Measurements from ENCODE around the gene MAP3K5.
"Not testable (repeated sequence)": the region's sequence is repeated elsewhere in the genome, so short reads cannot be mapped to it uniquely, and the experiment has no call there.

MAP3K5 gene

GRCh38 chr6:136604928-136605510 lies 187.3 kb downstream of the MAP3K5 start:
- no peak for DNase-seq

- DNase-seq: no peak
These were observed 187.9 kb downstream of the MAP3K5 start for GRCh38 chr6:136604328-136604825.

- DNase-seq: no peak
These were observed 191.5 kb downstream of the MAP3K5 start for GRCh38 chr6:136600818-136601217.

- DNase-seq: no peak
These were observed 192.8 kb downstream of the MAP3K5 start for GRCh38 chr6:136599329-136600011.

- no peak for DNase-seq
These were observed 194.2 kb downstream of the MAP3K5 start for GRCh38 chr6:136598048-136598447.

DNA sequence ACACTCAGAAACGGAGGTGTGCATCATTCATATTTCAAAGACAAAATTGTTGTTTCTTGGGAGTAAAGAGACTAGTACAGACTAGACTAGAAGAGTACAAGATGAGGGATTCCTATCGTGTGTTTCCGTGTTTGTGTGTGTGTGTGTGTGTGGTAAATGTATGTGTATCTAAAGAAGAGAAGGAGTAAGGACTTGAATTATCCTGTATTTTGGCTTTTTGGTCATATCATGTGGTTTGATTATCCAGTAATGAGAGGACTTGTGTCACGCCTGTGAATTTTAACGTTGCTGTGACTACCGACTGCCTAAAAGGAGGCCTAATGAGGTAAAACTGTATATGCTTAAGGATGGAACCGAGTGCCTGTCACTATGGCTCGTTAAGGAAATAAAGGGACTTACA lies 197.6 kb downstream of the MAP3K5 start:
- no peak for DNase-seq

DNA sequence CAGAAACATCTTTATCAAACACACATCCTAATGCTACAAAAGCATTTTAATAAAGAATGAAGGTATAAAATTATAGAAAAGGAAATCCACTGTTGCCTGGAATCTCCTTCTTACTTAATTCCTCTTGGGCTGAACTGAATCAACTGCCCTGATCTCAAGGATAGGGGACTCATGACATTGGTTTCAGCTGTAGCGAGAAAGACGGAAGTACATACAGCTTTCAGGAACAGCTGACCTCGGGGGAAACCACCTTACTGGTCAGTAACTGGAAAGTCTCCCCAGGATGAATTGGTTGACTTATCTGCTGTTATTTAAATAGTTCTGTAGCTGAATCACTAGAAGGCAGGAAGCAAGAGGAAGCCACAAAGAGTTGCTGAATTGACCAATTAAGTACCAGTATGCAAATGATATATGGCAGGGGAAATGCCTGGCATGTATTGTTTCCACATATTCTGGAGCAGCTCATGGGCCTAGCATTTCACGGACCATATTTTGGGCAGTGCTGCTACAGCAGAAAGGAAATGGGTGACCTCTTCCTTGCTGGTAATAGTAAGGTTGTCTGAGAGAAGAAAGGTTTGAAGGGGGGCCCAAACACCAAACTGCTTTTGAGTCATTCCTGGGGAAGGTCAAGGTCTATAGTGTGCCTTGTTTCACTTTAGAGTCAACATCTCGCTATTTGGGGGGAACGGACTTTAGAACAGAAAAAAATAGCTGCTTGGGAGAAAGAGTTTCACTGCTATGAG lies 198.4 kb downstream of the MAP3K5 start:
- DNase-seq: peak; percentile 21 to 40

GRCh38 chr6:136592930-136593673 lies 199.2 kb downstream of the MAP3K5 start:
- DNase-seq: no peak

GRCh38 chr6:136591617-136592016 lies 200.7 kb downstream of the MAP3K5 start:
- no peak for DNase-seq

- not testable (repeated sequence) for DNase-seq
These were observed 201.4 kb downstream of the MAP3K5 start for GRCh38 chr6:136590846-136591245.

GRCh38 chr6:136587527-136587926 lies 204.8 kb downstream of the MAP3K5 start:
- DNase-seq: no peak

DNA sequence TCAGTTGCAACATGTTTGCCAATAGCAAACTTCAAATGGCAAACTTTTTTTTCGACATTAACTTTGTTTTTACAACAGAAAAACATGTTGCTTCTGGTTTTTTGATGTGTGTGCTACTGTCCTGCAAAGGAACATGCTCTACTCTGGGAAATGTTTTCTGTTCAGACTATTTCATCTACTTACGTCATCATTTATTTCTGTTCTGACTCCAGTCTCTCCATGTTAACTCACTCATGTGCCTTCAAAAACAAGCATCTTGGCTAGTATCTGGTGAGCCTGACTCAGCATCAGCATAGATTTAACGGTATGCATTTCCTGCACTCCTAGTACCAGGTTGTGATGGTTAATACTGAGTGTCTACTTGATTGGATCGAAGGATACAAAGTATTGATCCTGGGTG lies 206.0 kb downstream of the MAP3K5 start:
- DNase-seq: no peak

GRCh38 chr6:136585523-136585922 lies 206.8 kb downstream of the MAP3K5 start:
- DNase-seq: not testable (repeated sequence)

GRCh38 chr6:136584290-136584689 lies 208.0 kb downstream of the MAP3K5 start:
- not testable (repeated sequence) for DNase-seq

GRCh38 chr6:136582711-136583471 lies 209.4 kb downstream of the MAP3K5 start:
- no peak for DNase-seq

- no peak for DNase-seq
These were observed 212.5 kb downstream of the MAP3K5 start for GRCh38 chr6:136579800-136580199.

DNA sequence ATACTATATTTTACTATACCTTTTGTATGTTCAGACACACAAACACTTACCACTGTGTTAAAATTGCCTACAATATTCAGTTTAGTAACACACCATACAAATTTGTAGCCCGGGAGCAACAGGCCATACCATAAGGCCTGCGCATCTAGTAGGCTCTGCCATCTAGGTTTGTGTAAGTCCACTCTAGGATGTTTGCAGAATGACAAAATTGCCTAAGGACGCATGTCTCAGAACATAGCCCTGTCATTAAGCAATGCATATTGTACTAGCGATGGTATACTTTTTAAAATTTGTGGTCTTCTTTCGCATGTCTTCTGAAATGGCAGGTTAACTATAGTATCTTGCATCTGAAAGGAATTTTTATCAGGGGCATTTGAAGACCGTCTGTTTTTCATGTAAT lies 215.5 kb downstream of the MAP3K5 start:
- no peak for DNase-seq

- no peak for DNase-seq
These were observed 220.8 kb downstream of the MAP3K5 start for GRCh38 chr6:136571496-136571895.

DNA sequence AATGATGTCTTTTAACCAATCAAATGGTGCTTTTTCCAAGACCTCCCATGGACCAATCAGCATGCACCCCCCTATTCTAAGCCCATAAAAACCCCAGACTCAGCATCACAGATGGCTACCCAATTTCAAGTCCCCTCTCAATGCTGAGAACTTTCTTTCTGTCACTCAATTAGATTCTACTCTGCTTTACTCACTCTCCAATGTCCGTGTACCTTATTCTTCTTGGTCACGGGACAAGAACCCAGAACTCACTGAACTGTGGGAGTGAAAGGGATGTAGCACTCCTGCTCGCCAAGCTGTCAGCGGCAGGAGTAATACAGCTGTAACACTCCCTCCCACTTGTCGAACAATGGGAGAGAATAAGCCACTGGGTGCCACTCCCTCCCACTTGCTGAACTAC lies 221.2 kb downstream of the MAP3K5 start:
- DNase-seq: no peak

DNA sequence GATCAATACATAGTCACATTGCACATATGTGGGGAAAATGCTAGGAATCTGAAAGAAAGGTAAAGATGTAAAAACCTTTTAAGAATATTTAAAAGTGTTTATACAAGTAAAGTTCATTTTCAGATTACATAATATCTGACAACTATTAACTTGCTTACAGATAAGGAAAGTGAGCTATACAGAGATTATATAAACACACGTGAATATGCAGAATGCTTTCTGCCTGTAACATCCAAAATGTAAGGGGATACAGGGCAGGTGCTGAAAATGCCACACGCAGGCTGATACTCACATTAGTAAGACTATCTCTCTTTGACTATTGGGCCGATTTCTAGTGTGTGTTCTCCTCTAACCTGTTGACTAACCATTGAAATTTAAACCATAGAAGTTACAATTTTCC lies 224.1 kb downstream of the MAP3K5 start:
- DNase-seq: no peak

- DNase-seq: no peak
These were observed 224.6 kb downstream of the MAP3K5 start for GRCh38 chr6:136567688-136568087.

DNA sequence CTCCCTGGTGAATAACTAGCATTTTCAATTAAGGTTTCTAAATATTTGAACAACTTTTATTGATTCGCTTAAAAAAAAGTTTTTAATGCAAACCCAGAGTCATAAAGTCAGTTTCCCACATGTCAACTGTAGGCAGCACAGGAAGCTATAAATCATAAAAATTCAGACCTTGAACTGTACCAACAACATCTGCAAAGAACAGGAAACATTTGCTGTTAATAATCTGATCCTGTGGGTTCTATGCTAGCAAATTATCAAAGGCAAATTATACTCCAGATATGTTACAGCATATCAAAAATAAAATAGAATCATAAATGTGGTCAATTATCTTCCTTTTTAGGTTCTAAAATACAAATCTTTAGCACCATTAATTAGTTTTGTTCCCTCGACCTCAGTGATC lies 225.4 kb downstream of the MAP3K5 start:
- no peak for DNase-seq

Measured in stimulated activated CD4-positive, alpha-beta T cell treated with anti-CD3 and anti-CD28 coated beads, Interleukin-2, amount 100 ng/mL, for 48 hours (primary cell).